NCI-H748 (cell line): ENCODE data around the gene PRKAG2.
A peak's percentile ranks its signal among the peaks of the same experiment; 100 is the strongest.

Experiments
- DNase-seq: peaks from one replicate; lab custom pipeline; 2025; ENCODE audit not compliant: unreplicated experiment; lab: John Stamatoyannopoulos, UW

Gene PRKAG2

DNA sequence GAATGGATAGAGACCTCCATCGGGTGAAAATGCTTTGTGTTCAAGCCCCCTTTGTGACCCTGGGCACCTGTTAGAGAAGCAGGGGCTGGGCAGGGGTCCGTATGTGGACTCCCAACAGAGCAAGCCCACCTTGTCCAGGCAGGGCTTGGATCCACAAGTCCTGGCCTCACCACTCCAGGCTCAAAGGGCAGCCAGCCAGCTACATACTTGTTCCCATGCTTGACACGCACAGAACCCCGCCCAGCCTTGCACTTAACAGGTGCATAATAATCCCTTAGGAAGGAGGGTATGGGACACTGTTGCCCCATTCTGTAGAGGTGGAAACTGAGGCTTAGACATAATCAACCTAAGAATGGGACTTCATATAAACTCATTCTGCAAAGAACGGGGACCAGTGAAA is 160.6 kb downstream of the PRKAG2 start:
- DNase-seq: no peak

DNA sequence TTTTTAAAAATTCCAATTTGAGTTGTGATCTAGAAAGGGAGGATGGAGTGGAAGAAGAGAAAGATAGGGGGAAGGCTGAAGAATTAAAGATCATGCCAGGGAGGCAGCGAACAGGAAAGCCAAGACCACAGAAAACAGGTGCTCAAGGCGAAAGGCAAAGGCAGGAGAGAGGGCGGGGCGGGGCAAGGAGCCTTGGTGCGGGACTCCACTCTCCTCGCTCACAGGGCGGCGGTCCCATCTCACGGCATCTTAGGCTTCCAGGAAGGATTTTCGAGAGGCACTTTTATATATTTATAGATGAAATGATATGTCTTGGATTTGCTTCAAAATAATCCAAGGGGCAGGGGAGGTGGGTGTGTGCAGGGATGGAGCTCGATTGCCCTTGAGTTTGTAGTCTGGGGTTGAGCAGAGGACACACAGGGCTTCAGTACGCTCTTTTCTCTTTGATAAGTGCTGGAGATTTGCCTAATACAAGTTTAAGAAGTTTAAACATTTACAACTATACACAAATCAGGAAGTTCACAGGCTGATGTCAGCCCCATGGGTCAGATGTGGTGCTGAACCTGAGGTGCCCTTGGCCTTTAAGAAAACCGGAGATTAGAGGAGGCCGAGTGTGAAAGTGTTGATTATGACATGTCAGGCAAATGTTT is 161.1 kb downstream of the PRKAG2 start:
- DNase-seq: no peak

DNA sequence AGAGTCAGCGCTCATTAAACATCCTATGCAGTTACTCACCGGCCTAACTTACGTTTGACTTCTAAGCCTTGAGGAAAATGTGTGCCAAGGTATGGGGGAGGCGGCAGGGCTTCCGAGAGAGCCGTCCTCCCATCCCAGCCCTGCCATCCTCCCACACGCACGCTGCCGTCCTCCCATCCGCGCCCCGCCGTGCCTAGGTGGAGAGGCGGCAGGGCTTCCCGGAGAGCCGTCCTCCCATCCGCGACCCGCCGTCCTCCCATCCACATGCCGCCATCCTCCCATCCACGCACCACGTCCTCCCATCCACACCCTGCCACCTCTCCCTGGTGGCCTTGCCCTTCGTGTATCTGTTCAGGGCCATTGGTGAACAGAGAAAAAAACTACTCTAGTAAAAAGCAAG is 162.7 kb downstream of the PRKAG2 start:
- DNase-seq: no peak

DNA sequence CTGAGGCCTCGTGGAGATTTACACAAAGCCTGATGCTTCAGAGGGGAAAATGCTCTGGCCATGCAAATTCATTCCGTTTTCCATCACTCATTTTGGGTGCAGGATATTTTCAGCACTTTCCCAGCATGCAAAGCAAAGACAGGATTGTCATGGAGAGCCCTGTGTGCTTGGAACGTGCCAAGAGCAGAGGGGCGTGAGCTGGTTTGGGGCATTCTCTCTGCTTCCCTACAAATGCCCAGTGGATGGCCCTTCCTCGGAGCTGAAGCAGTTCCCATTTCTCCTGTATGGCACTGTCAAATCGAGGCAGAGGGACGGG is 164.1 kb downstream of the PRKAG2 start:
- DNase-seq: no peak

DNA sequence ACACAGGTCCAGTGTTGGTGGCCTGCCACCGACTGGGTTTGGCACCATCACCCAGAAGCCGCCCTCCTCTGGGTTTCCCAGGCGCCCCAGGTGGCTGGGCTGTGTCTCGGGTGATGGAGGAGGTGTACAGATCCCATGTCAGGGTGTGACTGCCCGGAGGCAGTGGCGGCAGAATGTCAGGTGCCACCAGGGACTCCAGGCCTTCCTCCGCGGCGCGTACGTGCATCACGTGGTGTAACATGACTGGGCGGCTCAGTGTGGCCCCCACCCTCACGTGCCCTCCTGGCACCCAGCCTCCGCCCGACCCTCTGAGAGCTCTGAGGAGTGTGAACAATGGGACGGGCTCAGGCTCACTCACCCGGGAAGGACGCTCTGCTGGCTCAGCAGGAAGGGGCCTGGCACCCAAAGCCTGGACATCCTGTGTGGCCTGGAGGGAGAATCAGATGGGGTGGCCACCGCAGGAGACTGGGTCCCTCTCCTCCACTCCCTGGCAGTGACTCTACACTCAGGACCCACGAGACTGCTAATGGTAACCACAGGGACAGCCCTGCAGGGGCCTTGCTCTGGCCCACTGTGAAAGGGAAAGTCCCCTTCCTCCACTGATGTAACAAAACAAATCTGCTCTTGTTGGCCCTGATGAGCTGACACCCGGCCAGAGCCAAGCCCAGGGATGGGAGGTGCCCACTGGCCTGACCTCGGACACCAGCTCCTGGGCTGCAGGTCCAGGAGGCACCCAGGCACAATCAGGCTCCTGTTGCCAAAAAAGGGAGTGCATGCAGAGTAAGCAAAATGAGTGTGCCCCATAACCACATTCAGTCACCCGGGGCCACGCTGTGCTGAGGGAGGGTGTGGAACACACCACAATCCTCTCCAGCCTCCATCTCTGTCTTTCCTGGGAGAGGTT is 164.8 kb downstream of the PRKAG2 start:
- no peak for DNase-seq

DNA sequence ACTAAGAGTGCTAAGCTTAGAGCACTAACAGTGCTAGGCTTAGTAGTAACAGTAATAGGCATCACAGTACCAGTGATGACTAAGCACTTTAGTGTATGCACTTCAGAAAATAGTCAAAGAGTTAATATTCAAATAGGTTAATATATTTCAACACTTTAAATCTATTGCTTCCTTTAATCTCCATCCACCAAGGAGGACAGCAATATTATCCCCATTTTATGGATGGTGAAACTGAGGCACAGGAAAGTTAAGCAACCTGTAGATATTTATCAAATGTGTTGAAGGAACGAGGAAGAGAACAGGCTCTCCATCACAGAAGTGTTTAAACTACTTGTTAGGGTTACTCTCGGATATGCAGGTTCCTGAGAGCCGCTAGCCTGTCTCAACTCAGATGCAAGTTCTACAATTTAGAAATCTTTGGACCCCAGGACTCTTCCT is 165.5 kb downstream of the PRKAG2 start:
- no peak for DNase-seq

DNA sequence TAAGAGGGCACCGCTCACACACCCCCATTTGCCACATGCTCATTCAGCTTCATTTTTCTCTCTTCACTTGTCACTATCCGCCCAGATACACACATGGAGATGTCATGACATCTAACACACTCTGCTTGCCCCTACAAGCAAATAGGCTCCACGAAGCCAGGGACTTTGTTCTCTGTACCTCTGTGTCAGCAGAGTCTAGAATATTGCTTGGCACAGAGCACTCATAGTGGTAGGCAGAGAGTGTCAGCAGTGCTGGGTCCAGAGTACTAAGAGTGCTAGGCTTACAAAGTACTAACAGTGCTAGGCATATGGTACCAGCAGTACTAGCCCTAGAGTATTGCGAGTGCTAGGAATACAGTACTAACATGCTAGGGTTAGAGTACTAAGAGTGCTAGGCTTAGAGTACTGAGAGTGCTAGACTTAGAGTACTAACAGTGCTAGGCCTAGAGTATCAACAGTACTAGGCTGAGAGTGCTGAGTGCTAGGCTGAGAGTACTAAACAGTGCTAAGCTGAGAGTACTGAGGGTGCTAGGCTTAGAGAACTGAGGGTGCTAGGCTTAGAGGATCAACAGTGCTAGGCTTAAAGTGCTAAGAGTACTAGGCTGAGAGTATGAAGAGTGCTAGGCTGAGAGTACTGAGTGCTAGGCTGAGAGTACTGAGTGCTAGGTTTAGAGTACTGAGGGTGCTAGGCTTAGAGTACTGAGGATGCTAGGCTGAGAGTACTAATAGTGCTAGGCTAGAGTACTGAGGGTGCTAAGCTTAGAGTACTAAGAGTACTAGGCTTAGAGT is 166.1 kb downstream of the PRKAG2 start:
- DNase-seq: no peak

DNA sequence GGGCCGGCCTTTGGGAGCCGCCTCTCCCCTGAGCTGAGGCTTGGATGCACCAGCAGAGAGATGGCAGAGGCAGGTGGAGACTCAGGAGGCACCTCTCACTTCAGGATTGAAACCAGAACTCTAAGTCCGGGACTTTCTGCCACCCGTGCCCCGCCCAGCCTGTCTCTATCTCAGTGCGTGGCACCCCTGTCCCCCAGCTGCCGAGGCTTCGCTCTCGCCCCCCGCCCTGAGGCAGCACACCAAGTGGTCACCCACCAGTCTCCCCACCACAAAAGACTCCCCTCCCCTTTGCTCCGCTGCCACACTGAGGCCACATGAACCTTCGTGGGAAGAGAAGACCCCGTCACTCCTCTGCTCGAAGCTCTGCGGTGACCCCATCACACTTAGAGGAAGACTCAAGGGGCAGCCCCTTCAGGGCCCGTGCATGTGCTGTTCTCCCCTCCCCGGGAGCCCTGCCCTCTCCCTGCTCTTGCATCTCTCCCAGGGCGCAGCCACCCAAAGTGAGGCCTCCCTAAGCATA is 166.7 kb downstream of the PRKAG2 start:
- DNase-seq: no peak

DNA sequence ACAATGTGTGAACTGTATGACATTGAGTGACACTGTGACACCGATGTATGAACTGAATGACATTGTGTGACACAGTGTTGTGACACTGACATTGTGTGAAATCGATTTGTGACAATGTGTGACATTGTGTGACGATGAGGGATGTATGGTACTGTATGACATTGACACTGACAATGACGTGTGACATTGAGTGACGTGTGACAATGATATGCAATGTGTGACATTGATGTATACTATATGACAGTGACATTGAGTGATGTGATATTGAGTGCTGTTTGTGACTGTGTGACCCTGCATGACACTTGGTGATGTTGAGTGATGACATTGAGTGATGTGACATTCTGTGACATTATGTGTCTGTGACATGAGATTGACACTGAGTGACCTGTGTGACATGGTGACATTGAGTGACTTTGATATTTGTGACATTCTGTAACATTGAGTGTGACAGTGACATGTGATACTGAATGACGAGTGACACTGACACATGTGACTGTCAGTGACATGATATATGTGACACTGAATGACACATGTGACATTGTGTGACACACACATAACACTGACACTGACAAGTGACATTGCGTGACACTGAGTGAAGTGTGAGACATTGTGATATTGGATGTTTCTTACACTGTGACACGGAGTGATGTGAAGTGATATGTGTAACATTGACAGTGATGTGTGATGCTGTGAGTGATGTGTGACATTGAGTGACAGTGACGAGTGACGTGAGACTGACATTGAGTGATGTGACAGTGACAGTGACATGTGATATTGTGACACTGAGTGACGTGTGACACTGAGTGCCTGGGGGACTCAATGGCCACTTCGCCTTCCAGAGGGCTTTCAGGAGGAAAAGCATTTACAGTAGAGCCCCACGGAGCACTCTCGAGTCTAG is 167.5 kb downstream of the PRKAG2 start:
- no peak for DNase-seq

DNA sequence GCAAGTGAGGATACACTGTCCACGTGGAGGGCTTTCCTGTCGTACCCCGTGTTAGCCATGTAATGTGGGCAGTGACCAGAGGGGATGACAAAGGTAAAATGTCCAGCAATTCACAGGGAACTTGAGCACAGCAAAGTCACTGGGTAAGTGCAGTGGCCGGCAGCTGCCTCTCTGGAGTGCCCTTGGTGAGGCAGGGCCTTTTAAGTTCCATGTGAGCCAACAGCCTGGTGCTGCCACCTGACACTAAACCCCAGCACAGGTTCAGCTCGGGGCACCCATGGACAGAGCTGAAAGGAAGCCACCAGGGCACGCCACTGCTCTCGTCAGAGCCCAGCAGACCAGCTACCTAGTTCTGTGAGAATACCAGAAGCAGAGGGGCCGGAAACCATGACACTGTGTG is 168.3 kb downstream of the PRKAG2 start:
- DNase-seq: no peak

DNA sequence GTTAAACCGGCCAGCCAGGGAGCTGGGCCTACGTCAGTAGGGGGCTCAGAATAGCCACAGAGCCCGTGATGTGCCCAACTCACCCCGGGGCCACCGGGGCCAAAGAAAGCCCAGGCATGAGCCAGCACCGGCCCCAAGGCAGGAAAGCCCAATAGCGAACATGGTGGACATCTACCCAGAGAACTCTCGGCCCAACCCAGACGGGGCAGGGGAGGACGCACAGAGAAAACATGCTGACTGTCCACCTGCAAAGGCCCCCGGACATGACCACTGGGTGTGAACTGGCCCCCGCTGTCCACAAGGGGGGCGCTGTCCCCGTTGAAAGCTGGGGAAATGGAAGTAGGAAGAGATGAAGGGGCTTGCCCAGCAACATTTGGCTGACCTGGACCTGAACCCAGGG is 169.2 kb downstream of the PRKAG2 start:
- DNase-seq: no peak

DNA sequence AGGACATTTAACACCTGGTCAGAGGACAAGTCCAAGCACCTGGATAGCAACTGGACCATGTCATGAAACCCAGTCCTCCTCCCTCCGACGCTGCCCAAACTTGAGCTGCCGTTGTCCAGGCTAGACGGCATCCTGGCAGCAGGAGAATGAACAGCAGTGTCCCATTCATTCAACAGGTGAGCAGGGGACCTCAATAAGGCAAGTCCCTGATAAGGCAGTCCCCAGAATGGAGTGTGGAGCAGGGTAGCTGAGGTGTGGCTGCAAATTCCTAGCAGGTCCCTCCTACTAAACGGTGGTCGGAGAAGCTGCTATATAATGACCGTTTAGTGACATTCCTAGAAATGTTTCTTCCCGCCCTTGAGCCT is 169.8 kb downstream of the PRKAG2 start:
- DNase-seq: no peak

DNA sequence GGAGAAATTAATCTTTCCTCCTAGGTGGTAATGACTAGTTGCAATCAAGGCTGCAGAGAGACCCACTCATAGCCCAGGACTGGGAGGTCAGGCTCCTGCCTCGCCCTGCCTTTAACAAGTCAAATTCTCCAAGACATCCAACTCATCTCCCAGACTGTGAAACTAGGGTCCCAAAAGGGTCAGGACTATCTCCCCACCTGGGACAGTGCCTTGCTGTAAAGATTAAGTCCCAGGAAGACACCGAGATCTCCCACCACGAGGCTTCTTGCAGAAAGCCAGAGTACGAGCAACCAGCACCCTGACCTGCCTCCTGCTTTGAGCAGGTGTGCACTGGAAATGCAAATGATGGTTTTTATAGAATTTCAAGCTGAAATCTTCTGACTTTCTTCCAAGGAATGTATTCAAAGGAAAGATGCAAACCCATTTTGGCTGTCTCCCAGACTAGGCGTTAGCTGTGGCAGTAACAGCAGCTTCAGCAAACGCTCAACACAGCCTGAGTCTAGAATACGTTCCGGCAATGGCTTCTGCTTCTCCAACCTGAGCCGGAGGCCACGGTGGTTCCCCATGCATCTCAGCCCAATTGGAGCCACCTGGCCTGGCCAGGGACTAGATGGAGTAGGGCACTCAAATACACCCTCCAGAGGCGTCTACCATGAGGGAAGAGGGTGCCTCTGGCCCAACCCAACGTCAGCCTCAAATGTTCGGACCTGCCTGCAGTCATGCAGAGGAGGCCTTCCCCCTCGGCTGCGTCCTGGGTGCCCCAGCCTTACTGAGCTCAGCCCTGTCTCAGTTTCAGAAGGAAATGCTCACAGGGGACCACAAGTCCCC is 170.4 kb downstream of the PRKAG2 start:
- no peak for DNase-seq

DNA sequence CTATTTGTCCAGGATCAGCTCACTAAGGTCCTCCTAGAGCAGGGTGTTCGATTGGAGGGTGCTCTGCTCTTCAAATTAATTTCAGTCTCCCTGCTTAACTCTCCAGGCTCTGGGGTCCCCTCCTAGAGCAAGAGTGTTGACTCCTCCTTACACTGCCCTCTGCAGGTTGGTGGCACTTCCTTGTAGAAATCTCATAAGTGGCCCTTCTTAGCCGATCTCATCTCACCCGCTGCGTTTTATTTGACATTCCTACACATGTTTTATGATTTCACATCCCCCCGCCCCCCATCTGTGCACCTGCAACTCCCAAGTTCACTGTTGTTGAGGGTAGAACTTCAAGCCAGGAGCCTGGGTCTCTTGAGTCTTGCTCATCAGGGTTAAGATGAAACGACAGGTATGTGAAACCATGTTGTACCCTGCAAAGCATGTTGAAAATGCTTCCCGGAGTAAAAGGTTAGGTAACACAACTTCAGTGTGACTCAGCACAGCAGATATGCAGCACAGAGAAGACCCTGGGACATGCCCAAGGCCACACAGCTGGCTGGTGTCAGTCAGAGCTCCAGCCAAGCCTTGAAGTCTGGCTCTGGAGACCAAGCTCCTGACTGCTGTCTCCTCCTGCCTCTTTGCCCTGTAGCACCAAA is 171.2 kb downstream of the PRKAG2 start:
- peak; percentile 12 for DNase-seq

DNA sequence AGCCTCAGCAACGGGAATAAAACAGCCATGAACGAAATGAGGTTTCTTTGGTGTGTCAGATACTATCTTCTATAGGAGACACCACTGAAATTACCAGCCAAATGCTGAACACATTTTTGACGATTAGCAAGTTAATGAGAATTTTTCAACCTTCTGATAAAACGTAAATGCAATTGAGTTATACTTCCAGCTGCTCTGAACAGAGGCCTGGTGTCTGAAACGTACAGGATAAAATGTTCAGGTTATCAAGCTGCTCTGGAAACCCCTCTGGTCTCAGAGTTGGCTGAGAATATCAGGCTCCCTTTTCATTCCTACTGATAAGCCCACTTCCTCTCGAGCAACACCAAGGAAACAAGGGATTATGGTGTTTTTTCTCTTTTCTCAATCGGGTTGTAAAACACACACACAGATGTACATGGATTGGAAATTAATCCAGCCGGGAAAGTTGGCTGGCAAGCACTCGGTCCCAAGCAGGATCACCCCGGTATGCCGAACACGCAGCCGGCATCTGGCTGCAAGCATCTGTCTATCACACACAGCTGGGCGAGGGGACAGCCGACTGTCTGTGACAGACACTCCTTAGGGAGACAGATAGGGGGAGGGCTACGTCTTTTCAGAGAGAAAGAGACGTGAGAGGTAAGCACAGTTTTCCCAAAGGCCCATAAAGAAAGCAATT is 171.8 kb downstream of the PRKAG2 start:
- no peak for DNase-seq

DNA sequence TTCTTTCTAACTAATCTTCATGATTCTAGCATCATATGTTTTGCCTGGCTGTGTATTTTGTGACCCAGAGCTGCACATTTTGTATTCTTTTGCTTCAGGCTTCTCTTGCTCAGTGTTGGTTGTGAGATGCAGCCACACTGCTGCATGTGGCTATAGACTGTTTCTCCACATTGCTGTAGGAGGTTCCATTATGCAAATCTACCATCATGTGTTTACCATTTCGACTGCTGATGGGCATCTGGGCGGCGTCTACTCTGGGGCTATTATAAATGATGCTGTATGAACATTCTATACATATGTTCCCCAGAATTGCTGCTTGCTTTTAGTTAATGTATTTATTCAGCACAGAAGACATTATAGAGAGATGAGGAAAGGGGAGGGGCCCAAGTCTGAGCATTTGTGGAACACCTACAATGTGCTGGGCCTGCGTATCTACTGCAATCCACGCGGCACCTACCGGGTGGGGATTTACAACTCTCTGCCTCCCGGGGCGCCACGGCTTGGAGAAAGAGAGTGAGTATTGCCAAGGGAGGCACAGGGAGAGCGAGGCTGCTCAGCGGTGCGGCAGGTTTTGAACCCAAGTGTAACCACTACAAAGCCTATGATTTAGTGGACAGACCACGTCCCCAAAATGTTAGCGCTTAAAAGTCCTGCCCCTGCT is 172.5 kb downstream of the PRKAG2 start:
- no peak for DNase-seq

DNA sequence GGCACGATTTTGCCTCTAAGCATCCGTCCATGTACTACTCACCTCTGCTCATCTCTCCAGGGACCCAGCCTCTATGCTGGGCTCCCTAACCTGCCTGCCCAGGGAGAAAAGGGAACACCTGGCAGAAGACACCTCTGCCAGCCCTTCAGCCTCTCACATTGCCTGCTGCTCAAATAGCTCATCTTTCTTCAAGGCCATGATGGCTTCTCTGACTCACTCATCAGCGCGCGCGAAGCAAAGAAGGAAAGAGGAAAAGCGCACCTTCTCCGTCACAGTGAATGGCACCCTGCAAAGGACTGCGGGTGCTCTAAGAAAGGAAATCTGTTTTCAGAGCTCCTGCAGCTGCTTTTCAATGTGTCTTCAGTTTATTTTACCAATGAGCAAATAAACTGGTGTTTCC is 174.0 kb downstream of the PRKAG2 start:
- DNase-seq: no peak

DNA sequence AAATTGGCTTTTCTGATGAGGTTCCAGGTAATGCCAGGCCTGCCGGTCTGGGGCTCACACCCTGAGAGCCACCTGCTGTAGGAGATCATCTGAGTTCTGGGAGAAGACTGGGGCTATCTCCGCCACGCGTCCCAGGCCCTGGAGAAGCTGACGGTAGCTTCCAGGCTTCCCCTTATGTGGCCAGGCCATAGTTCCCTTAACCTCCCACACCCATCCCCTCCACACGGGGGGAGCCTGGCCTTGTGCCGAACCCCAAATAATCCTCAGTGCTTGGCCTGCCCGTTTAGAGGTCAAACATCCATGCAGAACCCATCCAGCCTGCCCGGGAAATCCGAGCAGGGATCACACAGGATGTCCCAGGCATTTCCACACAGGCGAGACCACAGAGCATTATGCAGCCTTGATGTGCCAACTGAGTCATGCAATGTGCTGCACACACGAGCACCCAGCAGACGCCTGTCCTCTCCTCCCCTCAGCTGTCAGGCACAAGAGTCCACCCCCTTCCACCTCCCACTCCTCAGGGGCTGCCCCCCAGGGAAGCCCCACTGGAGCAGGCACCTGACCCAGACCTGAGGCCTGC is 176.2 kb downstream of the PRKAG2 start:
- no peak for DNase-seq
